Measurements from ENCODE around the gene GABARAPL1. TPM values are rescaled to one million over a fixed set of nuclear protein-coding genes. Genes with fewer than 3 reads are reported as not detected.

Gene GABARAPL1
- total RNA-seq, 1 experiment from 2014 or later, result 24.1 TPM

DNA sequence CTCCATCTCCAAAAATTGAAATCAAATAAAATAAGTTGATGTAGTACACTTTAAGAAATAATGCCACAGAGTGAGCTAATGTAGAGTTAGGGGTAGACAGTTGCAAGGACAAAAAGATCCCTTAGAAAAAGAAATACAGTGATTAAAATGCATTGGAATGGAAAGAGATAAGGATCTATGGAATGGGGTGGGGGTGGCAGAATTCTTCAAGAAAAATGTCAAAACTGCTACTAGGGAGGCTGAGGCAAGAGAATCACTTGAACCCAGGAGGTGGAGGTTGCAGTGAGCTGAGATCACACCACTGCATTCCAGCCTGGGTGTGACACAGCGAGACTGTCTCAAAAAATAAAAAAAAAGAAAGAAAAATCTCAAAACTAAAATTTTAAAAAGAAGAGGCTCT lies 47.3 kb upstream of the GABARAPL1 start:
- peaks cover 7% of the 10 kb centered on the region for H3K4me1 ChIP-seq (ENCODE audit: control insufficient read depth, insufficient read depth, low read length)
- H3K27ac ChIP-seq (ENCODE audit: low read length), result no peak overlapping the region; the same call in 1 of the 2 replicates
- POLR2A ChIA-PET, result no interaction called here
- H3K4me3 ChIP-seq (ENCODE audit: low read depth in 2 of 2, low read length in 2 of 2), result no peak overlapping the region
- ATAC-seq (no peak), DNase-seq (ENCODE audit: low read depth, low spot score) (no peak)
- CTCF ChIA-PET, result no interaction called here
- H3K9me3 ChIP-seq (ENCODE audit: control insufficient read depth, insufficient read depth, low read depth, low read length), result no peaks in the 10 kb centered on the region
- no peaks in the 10 kb centered on the region for H3K36me3 ChIP-seq (ENCODE audit: control insufficient read depth, insufficient read depth, low read length)
- no peaks in the 10 kb centered on the region for H3K27me3 ChIP-seq (ENCODE audit: control insufficient read depth, insufficient read depth, low read length)
- TF ChIP-seq POLR2AphosphoS5 (IDR thresholded peaks at IDR 0.05; ENCODE audit: low read depth, low read length) (no peak), TCF7L2 (IDR thresholded peaks at IDR 0.05; ENCODE audit: low read depth, low read length) (no peak), SIN3A (IDR thresholded peaks at IDR 0.05; ENCODE audit: borderline replicate concordance, insufficient read depth, low read depth, low read length) (no peak)
- TF ChIP-seq, protein P1, sequence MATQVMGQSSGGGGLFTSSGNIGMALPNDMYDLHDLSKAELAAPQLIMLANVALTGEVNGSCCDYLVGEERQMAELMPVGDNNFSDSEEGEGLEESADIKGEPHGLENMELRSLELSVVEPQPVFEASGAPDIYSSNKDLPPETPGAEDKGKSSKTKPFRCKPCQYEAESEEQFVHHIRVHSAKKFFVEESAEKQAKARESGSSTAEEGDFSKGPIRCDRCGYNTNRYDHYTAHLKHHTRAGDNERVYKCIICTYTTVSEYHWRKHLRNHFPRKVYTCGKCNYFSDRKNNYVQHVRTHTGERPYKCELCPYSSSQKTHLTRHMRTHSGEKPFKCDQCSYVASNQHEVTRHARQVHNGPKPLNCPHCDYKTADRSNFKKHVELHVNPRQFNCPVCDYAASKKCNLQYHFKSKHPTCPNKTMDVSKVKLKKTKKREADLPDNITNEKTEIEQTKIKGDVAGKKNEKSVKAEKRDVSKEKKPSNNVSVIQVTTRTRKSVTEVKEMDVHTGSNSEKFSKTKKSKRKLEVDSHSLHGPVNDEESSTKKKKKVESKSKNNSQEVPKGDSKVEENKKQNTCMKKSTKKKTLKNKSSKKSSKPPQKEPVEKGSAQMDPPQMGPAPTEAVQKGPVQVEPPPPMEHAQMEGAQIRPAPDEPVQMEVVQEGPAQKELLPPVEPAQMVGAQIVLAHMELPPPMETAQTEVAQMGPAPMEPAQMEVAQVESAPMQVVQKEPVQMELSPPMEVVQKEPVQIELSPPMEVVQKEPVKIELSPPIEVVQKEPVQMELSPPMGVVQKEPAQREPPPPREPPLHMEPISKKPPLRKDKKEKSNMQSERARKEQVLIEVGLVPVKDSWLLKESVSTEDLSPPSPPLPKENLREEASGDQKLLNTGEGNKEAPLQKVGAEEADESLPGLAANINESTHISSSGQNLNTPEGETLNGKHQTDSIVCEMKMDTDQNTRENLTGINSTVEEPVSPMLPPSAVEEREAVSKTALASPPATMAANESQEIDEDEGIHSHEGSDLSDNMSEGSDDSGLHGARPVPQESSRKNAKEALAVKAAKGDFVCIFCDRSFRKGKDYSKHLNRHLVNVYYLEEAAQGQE (IDR thresholded peaks at IDR 0.05; ENCODE audit: insufficient read depth in 1 of 2, low read depth in 2 of 2, low read length in 1 of 2), result no peak
- TF ChIP-seq, protein P2, sequence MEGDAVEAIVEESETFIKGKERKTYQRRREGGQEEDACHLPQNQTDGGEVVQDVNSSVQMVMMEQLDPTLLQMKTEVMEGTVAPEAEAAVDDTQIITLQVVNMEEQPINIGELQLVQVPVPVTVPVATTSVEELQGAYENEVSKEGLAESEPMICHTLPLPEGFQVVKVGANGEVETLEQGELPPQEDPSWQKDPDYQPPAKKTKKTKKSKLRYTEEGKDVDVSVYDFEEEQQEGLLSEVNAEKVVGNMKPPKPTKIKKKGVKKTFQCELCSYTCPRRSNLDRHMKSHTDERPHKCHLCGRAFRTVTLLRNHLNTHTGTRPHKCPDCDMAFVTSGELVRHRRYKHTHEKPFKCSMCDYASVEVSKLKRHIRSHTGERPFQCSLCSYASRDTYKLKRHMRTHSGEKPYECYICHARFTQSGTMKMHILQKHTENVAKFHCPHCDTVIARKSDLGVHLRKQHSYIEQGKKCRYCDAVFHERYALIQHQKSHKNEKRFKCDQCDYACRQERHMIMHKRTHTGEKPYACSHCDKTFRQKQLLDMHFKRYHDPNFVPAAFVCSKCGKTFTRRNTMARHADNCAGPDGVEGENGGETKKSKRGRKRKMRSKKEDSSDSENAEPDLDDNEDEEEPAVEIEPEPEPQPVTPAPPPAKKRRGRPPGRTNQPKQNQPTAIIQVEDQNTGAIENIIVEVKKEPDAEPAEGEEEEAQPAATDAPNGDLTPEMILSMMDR (IDR thresholded peaks at IDR 0.05), result no peak
- no TSS peak for BruUV-seq (replicated peaks)
- intact Hi-C loops (cut with micrococcal nuclease; ENCODE audit: unreplicated experiment) (no loop called here), in situ Hi-C loops (cut with HindIII; ENCODE audit: low pct_unique_long_range_greater_than_20kb, low sequenced_read_pairs) (no loop called here)

DNA sequence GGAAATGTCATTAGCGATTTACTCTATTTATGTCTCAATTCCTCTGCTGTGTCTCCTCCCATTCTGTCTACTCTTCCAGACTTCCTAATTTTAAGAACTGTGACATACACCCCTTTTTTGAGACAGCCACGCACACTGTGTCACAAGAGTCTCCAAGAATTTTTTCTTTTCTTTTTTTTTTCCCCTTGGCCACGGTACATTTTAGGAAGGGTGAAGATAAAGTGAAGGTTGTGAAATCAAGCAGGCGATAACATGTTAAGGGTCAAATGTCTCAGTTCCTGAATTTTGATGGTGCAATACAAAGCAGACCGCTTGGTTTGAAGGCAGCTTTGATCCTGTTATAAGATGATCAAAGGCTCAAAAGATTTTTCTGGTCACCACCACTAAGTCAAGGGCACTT lies 45.1 kb upstream of the GABARAPL1 start:
- in situ Hi-C loops (cut with HindIII; ENCODE audit: low pct_unique_long_range_greater_than_20kb, low sequenced_read_pairs), result no loop called here
- BruUV-seq (replicated peaks), result no TSS peak
- CTCF ChIA-PET, result no interaction called here
- Histone ChIP-seq H3K36me3 (ENCODE audit: control insufficient read depth, insufficient read depth, low read length) (no peaks in the 10 kb centered on the region), H3K9me3 (ENCODE audit: control insufficient read depth, insufficient read depth, low read depth, low read length) (no peaks in the 10 kb centered on the region), H3K4me1 (ENCODE audit: control insufficient read depth, insufficient read depth, low read length) (peaks cover 10% of the 10 kb centered on the region), H3K27me3 (ENCODE audit: control insufficient read depth, insufficient read depth, low read length) (no peaks in the 10 kb centered on the region), H3K4me3 (ENCODE audit: low read depth in 2 of 2, low read length in 2 of 2) (no peak overlapping the region), H3K27ac (ENCODE audit: low read length) (peak overlapping the region; percentile 77)
- POLR2A ChIA-PET, result no interaction called here
- DNase-seq (ENCODE audit: low read depth, low spot score), result no peak
- ATAC-seq, result no peak
- intact Hi-C loops (cut with micrococcal nuclease; ENCODE audit: unreplicated experiment), result no loop called here
- TF ChIP-seq, protein P2 (IDR thresholded peaks at IDR 0.05), result no peak
- no peak for TF ChIP-seq TCF7L2 (IDR thresholded peaks at IDR 0.05; ENCODE audit: low read depth, low read length)
- TF ChIP-seq POLR2AphosphoS5 (IDR thresholded peaks at IDR 0.05; ENCODE audit: low read depth, low read length), result no peak
- TF ChIP-seq, protein P1 (IDR thresholded peaks at IDR 0.05; ENCODE audit: insufficient read depth in 1 of 2, low read depth in 2 of 2, low read length in 1 of 2), result no peak

Data from Panc1 (cell line).